GM20431 (cell line): Measurements from ENCODE around the gene FOXK1.

Experiments
- in situ Hi-C: fragments of 300-500 bp; cut with MseI, MboI; formaldehyde crosslinking; loops from one replicate; pipeline ENCODE4 v1.15.0; 2020; ENCODE audit warnings: low sequenced_read_pairs; ENCODE audit not compliant: unreplicated experiment

The FOXK1 gene

DNA sequence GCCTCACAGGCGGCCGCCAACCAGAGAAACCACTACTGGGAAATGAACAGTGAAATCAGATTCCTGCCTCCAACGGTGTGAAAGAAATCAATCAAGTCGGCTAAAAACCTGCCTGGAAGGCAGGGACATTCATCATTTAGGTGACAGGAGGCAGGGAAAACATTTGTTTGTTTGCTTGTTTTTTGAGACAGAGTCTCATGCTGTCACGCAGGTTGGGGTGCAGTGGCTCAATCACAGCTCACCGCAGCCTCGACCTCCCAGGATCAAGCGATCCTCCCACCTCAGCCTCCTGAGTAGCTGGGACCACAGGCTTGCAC, 123.8 kb downstream of the FOXK1 start:
- in situ Hi-C loops, result no loop called here

DNA sequence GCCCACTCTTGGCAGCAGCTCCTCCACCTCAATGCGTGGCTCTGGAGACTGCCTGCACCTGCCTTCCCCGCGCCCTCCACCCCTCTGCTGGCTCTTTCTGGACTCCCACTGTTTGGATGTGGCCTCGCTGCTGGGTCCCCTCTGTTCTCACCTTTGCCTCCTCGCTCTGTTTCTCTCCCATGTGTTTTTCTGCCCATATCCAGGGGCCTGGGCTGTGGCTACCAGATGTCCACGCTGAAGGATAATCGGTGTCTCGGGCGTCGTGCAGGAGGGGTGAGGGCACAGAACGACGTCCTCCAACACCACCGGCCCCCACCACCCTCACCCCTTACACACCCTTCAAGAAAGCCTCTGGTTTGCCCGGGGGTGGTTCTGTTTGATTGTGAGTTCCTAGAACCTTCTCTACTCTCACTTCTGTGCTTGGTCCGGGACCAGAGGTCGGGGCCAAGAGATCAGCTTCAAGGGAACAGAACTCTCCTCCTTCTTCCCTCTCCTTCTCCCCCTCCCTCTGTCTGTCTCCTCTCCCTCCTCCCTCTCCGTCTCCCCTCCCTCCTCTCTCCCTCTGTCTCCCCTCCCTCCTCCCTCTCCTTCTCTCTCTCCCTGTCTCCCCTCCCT, 125.0 kb downstream of the FOXK1 start:
- in situ Hi-C loops, result no loop called here

- in situ Hi-C loops, result no loop called here
Measured at GRCh38 chr7:4807598-4808016, 125.5 kb downstream of the FOXK1 start.

GRCh38 chr7:4808026-4808425, 125.9 kb downstream of the FOXK1 start:
- in situ Hi-C loops, result no loop called here

GRCh38 chr7:4808565-4808964, 126.5 kb downstream of the FOXK1 start:
- in situ Hi-C loops, result no loop called here

DNA sequence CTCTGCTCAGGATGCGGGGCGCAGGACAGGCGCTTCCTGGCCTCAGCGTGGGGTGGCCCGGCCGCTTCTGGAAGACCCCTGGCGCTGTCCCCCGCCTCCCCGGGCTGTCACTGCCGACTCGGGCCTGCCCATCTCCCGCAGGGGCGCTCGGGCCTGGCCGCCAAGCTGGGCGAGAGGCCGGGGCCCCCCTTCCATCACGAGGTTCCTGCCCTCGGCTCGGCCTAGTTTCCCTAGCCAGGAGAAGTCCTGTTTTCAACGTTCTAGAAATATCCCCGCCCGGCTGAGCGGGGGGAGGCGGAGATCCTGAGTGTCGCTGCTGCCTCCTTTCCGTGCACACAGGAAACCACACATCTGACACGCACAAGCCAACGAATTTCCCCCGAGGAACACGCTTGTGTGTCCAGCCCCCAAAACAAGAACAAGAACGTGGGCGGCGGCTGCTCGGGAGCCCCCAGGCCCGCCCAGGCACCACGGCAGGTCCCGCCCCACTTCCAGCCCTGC, 127.0 kb downstream of the FOXK1 start:
- in situ Hi-C loops, result no loop called here

GRCh38 chr7:4809666-4810065, 127.6 kb downstream of the FOXK1 start:
- in situ Hi-C loops, result no loop called here

- in situ Hi-C loops, result no loop called here
Measured at GRCh38 chr7:4814433-4814832, 132.3 kb downstream of the FOXK1 start.

- in situ Hi-C loops, result no loop called here
Measured at GRCh38 chr7:4815121-4815520, 133.0 kb downstream of the FOXK1 start.

- in situ Hi-C loops, result no loop called here
Measured at GRCh38 chr7:4815609-4816418, 133.7 kb downstream of the FOXK1 start.

DNA sequence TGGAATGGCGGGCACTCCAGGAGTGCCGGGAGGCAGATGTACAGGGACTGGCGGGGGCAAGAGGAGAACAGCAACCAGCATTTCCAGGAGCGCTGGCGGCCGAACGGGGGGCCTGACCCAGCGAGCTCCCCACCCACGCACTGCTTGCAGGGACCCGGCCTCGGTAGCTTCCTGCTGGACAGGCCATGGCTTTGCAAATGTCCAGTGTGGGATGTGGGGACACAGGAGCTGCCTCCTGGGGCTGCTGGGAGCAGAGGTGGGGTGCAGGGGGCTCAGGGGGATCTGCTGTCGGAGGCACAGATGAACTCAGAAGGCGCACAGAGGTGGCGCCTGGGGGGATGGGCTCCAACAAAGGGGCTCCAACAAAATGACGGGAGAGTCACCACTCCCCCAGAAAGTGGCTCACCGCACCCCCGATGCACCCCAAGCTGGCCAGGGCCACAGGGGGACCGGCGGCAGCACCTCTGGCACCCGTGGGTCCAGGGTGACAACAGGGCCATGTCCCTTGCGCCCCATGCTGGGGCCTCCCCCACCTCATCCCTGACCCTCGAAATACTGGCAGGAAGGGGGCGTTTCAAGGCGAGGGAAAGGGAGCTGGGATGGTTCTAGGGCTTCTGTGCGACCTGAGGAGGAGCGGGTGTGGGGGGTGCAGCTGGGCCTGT, 134.5 kb downstream of the FOXK1 start:
- in situ Hi-C loops, result no loop called here

GRCh38 chr7:4817178-4817901, 135.2 kb downstream of the FOXK1 start:
- in situ Hi-C loops, result no loop called here

GRCh38 chr7:4818000-4818794, 136.1 kb downstream of the FOXK1 start:
- in situ Hi-C loops, result no loop called here

GRCh38 chr7:4819560-4820404, 137.7 kb downstream of the FOXK1 start:
- in situ Hi-C loops, result no loop called here

GRCh38 chr7:4820405-4820966, 138.4 kb downstream of the FOXK1 start:
- in situ Hi-C loops, result no loop called here
